Loucy (cell line): ENCODE data around the gene ABCG1.

Experiments used
- CTCF ChIP-seq: fragments of 200-600 bp; sonication (generic); conservative IDR thresholded peaks from 2 replicates; pipeline ENCODE4 v1.5.1; 2014; ENCODE audit warnings: mild to moderate bottlenecking, antibody characterized with exemption, low read length
- EZH2phosphoT487 ChIP-seq: fragments of 200-600 bp; IDR thresholded peaks from 2 replicates; pipeline ENCODE4 v1.6.1; 2018; ENCODE audit warnings: antibody characterized with exemption, mild to moderate bottlenecking, moderate library complexity, borderline replicate concordance

GRCh38 chr21:42219606-42220137 is 732 bp downstream of the ABCG1 start:
- TF ChIP-seq CTCF (no peak), EZH2phosphoT487 (no peak)
